Pancreas (tissue), 10 donors: ENCODE measurements around the gene AMOTL1. TPM values are rescaled to one million over a fixed set of nuclear protein-coding genes. Genes with fewer than 3 reads are reported as not detected.
A peak's percentile ranks its signal among the peaks of the same experiment; 100 is the strongest.

Source experiments
- ATAC-seq, 4 donors: fragments of 200-7000 bp; cut with Tn5 transposase; one replicate each; pipeline versions ENCODE4 v1.8.0 to v1.9.1; 2020; ENCODE audit warnings: mild to moderate bottlenecking in 4 of 4, moderate library complexity in 4 of 4
- DNase-seq, 6 donors: peaks; one replicate each; pipeline ENCODE4 v3.0.0-alpha.2; 2020
- FAIRE-seq: peaks from 2 replicates; lab custom pipeline; 2012; peaks lifted over from hg19 to GRCh38; lab: Jason Lieb, UNC
- H3K27ac ChIP-seq, 4 donors: fragments of 200-600 bp; sonication (generic); 1 replicate in 3 of 4; 2 replicates in 1 of 4; pipeline versions ENCODE4 v1.5.0 to v1.8.0; 2020
- H3K27me3 ChIP-seq, 4 donors: fragments of 200-600 bp; one replicate each; pipeline ENCODE4 v1.8.0; 2021
- H3K36me3 ChIP-seq, 3 donors: fragments of 200-600 bp; sonication (generic) in 1 of 3; one replicate each; pipeline versions ENCODE4 v1.5.0 to v1.8.0; 2020 to 2021
- H3K4me1 ChIP-seq, 3 donors: fragments of 200-600 bp; one replicate each; pipeline ENCODE4 v1.8.0; 2021
- H3K4me3 ChIP-seq, 4 donors: fragments of 200-600 bp; sonication (generic) in 2 of 4; one replicate each; pipeline versions ENCODE4 v1.5.0 to v1.8.0; 2020 to 2021
- H3K9me3 ChIP-seq, 4 donors: fragments of 200-600 bp; one replicate each; pipeline ENCODE4 v1.8.0; 2021
- WGBS, 2 donors: extraction: QIAGEN DNeasy Blood & Tissue Kit; methylation state at CpG; one replicate each; pipeline ENCODE4 v1.1.7; 2013; 5-methylcytosine and 5-hydroxymethylcytosine counted together
- intact Hi-C, 3 donors: fragments of 100-400 bp; cut with DNase I; formaldehyde crosslinking; loops; one replicate each; pipeline versions ENCODE4 v1.11.1 to v1.14.2; 2022
- polyA plus RNA-seq, 2 donors: library from polyadenylated mRNA; stranded (reverse); fragments of 200-250 nt; gene quantifications; one replicate each; pipeline ENCODE4 v1.2.3, GENCODE V29; 2013
- total RNA-seq, 6 donors: library from RNA; stranded (reverse); fragmentation: NEBNext Ultra II Directional in 4 of 6; extraction: Animal tissue kit (Norgen Biotek cat#: 25700) in 4 of 6; gene quantifications; one replicate each; pipeline versions ENCODE4 v1.2.1 to v1.2.4, GENCODE V29; 2021 to 2023
- TF ChIP-seq, protein P1 (sequence below), 4 donors: fragments of 200-600 bp; sonication (generic) in 3 of 4; IDR thresholded peaks; one replicate each; pipeline versions ENCODE4 v1.5.0 to v1.8.0; 2021; ENCODE audit warnings: antibody characterized with exemption in 4 of 4
- donor health status: healthy with polysubstance abuse.
- donor health status: DM: no; HTN: no; CAD: no; lungs with moderate emphysema.
- donor health status: DM: no; HTN: no; CAD: no.
- donor health status: control.
- donor health status: control.
- donor health status: Bipolar disorder and iron deficiency.
- donor health status: DM: yes; HTN: yes; CAD: no.
- donor health status: DM: no; HTN: no; CAD: no.
- donor health status: DM: no; HTN: no; CAD: no.
- donor health status: DM: yes; HTN: yes; CAD: no.

The AMOTL1 gene
- total and polyA plus RNA-seq, 8 donors = 3.5 to 30.2 (median 18.4) TPM

DNA sequence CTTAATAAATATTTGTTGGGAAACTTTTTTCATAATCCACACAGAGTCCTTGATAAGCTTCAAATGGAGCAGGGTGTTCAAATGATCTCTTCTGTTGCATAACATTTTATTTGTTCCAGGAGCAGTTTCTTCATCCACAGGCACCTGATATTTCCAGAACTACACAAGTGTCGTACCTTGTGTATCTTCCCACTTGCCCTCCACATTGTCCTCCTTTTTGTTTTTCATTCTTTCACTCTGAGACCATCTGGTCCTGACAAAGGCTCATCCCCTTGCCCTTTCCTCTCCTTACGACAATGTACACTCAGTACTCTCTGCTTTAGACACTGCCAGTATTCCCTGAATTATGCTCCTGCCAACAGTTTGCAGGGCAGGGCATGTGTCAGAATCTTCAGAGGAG, 5.2 kb upstream of the AMOTL1 start:
- H3K27me3 ChIP-seq = no peaks in the 10 kb centered on the region
- H3K4me3 ChIP-seq = no peak overlapping the region
- no peak for FAIRE-seq
- intact Hi-C loops = loop anchor here in 1 of 3 donors (10.0 kb wide), 1 partner anchor 128 kb away; no protein-coding TSS in a partner anchor
- DNase-seq = no peak
- H3K4me1 ChIP-seq = peaks cover 0 to 3% (median 0%) of the 10 kb centered on the region in 3 donors
- TF ChIP-seq, protein P1, sequence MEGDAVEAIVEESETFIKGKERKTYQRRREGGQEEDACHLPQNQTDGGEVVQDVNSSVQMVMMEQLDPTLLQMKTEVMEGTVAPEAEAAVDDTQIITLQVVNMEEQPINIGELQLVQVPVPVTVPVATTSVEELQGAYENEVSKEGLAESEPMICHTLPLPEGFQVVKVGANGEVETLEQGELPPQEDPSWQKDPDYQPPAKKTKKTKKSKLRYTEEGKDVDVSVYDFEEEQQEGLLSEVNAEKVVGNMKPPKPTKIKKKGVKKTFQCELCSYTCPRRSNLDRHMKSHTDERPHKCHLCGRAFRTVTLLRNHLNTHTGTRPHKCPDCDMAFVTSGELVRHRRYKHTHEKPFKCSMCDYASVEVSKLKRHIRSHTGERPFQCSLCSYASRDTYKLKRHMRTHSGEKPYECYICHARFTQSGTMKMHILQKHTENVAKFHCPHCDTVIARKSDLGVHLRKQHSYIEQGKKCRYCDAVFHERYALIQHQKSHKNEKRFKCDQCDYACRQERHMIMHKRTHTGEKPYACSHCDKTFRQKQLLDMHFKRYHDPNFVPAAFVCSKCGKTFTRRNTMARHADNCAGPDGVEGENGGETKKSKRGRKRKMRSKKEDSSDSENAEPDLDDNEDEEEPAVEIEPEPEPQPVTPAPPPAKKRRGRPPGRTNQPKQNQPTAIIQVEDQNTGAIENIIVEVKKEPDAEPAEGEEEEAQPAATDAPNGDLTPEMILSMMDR (IDR thresholded peaks at IDR 0.05) = no peak
- H3K36me3 ChIP-seq = no peaks in the 10 kb centered on the region
- no peak for ATAC-seq
- no peaks in the 10 kb centered on the region for H3K9me3 ChIP-seq
- no peak overlapping the region for H3K27ac ChIP-seq
- 62 to 74% methylated on average over 2 of the region's 2 CpGs for WGBS, 2 donors

DNA sequence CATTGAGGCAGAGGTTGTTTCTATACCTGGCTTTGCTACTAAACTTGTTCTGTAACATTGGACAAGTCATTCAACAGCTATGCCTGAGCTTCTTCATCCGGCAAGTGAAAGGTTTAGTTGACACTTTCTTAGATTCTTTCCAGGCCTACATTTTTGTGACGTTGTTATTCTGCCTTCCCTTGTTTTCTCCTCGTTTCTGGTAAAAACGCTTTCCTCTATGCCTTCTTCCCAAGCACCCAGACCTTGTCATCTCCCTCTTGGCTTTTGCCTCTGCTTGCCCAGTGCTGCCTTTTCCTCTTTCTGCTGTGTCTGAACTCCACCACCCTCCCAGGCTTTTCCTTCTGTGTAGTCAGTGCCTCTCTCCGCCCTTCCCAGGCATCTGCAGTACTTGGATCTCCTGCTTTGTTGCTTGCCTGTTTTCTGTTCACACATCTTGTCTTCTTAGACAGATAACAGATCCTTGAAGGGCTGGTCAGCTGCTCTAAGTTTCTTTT, 1.4 kb upstream of the AMOTL1 start:
- TF ChIP-seq, protein P1 (IDR thresholded peaks at IDR 0.05) = no peak
- H3K27ac ChIP-seq = no peak overlapping the region
- H3K4me3 ChIP-seq = no peak overlapping the region
- DNase-seq (no peak), FAIRE-seq (no peak), ATAC-seq (no peak)
- no peaks in the 10 kb centered on the region for H3K27me3 ChIP-seq
- H3K4me1 ChIP-seq = peaks cover 0 to 14% (median 4%) of the 10 kb centered on the region in 3 donors
- WGBS, 2 donors = 75 to 81% methylated on average over 5 of the region's 5 CpGs
- intact Hi-C loops = loop anchor here in 1 of 3 donors (10.0 kb wide), 1 partner anchor 132 kb away; no protein-coding TSS in a partner anchor
- H3K36me3 ChIP-seq = no peaks in the 10 kb centered on the region
- H3K9me3 ChIP-seq = no peaks in the 10 kb centered on the region

GRCh38 chr11:94767291-94767690, 865 bp upstream of the AMOTL1 start:
- intact Hi-C loops = loop anchor here in 1 of 3 donors (10.0 kb wide), 1 partner anchor 132 kb away; no protein-coding TSS in a partner anchor
- FAIRE-seq (no peak), DNase-seq (no peak), ATAC-seq (peak in 1 of 4 donors; percentile 1)
- WGBS, 2 donors = 56 to 67% methylated on average over 5 of the region's 5 CpGs
- Histone ChIP-seq H3K27me3 (no peaks in the 10 kb centered on the region), H3K36me3 (no peaks in the 10 kb centered on the region), H3K4me1 (peaks cover 0 to 14% (median 4%) of the 10 kb centered on the region in 3 donors), H3K9me3 (no peaks in the 10 kb centered on the region), H3K4me3 (peak overlapping the region in 1 of 4 donors; percentile 89), H3K27ac (peak overlapping the region; percentile 83 to 94 (median 92))
- TF ChIP-seq, protein P1 (IDR thresholded peaks at IDR 0.05) = no peak

DNA sequence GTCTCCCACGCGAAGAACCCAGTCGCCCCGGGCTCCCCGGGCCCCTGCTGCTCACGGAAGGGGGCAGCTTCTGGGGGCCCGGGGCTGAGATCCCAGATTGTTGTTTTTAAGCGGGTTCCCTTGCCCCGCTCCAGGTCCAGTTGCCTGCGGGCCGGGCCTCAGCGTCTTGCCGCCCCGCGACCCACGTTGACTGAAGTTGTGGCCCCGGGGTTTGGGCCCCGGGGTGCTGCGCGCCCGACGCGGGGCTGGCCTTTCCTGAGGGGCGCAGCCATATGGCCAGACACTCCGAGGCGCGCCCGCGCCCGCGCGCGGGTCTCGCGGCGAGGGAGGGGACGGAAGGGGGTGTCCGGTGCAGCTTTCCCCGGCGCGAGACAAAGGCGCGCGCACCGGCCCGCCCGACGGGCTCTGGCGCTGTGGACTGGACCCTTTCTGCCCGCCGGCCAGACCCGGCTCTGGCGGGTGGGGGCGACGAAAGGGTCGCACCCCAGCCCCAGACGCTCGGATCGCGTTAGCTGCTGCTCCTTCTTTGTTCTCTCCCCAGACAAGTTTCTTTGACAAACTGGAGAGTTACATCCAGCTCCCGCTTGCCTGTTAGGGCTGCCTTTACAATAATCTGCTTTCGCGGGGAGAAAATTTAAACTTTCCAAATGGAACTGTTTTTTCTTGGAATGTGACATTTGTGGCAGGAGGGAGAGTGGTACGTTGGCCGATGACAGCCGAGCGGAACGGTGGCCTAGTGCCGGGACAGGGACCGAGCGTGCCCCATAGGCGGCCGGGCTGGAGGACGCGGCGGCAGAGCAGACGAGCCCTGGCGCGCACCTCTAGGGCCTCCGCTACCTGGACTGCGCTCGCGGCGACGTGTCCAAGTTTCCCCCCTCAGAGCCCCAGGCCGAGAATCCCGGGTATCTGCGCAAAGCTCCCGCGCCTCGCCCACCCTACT, 716 bp downstream of the AMOTL1 start:
- DNase-seq (peak; percentile 42 to 83 (median 49)), FAIRE-seq (no peak), ATAC-seq (peak; percentile 65 to 79 (median 70))
- no peaks in the 10 kb centered on the region for H3K9me3 ChIP-seq
- no peaks in the 10 kb centered on the region for H3K27me3 ChIP-seq
- 0% methylated on average over 88 to 91 of the region's 91 CpGs for WGBS, 2 donors
- peaks cover 0 to 14% (median 4%) of the 10 kb centered on the region in 3 donors for H3K4me1 ChIP-seq
- H3K36me3 ChIP-seq = no peaks in the 10 kb centered on the region
- TF ChIP-seq, protein P1 (IDR thresholded peaks at IDR 0.05) = no peak
- H3K27ac ChIP-seq = peak overlapping the region; percentile 83 to 94 (median 92)
- H3K4me3 ChIP-seq = peak overlapping the region; percentile 62 to 92 (median 78)
- intact Hi-C loops = loop anchor here in 1 of 3 donors (10.0 kb wide), 1 partner anchor 134 kb away; no protein-coding TSS in a partner anchor
